ENCODE data around the gene CCDC85C.

Gene CCDC85C

GRCh38 chr14:99628887-99629618, 25.0 kb upstream of the CCDC85C start:
- peak; percentile 65 for DNase-seq

GRCh38 chr14:99627510-99628381, 23.7 kb upstream of the CCDC85C start:
- DNase-seq, result no peak

GRCh38 chr14:99627100-99627499, 23.1 kb upstream of the CCDC85C start:
- no peak for DNase-seq

GRCh38 chr14:99626041-99626648, 22.1 kb upstream of the CCDC85C start:
- no peak for DNase-seq

- DNase-seq, result no peak
Observed at GRCh38 chr14:99625476-99625875, 21.5 kb upstream of the CCDC85C start.

- DNase-seq, result no peak
Observed at GRCh38 chr14:99624971-99625370, 21.0 kb upstream of the CCDC85C start.

- no peak for DNase-seq
Observed at GRCh38 chr14:99624024-99624423, 20.0 kb upstream of the CCDC85C start.

- DNase-seq, result no peak
Observed at GRCh38 chr14:99621948-99622347, 17.9 kb upstream of the CCDC85C start.

GRCh38 chr14:99619835-99620834, 16.1 kb upstream of the CCDC85C start:
- DNase-seq, result no peak

GRCh38 chr14:99616832-99617800, 13.1 kb upstream of the CCDC85C start:
- no peak for DNase-seq

GRCh38 chr14:99615497-99616157, 11.6 kb upstream of the CCDC85C start:
- no peak for DNase-seq

- no peak for DNase-seq
Observed at GRCh38 chr14:99612738-99613330, 8.8 kb upstream of the CCDC85C start.

- DNase-seq, result no peak
Observed at GRCh38 chr14:99612071-99612737, 8.2 kb upstream of the CCDC85C start.

- no peak for DNase-seq
Observed at GRCh38 chr14:99611646-99612045, 7.6 kb upstream of the CCDC85C start.

- peak; percentile 22 for DNase-seq
Observed at GRCh38 chr14:99609245-99610170, 5.5 kb upstream of the CCDC85C start.

- DNase-seq, result no peak
Observed at GRCh38 chr14:99608591-99608990, 4.6 kb upstream of the CCDC85C start.

GRCh38 chr14:99606359-99606758, 2.4 kb upstream of the CCDC85C start:
- no peak for DNase-seq

GRCh38 chr14:99605299-99605961, 1.4 kb upstream of the CCDC85C start:
- peak; percentile 5 for DNase-seq
